ENCODE measurements around the gene PAQR6. TPM values are rescaled to one million over a fixed set of nuclear protein-coding genes. Genes with fewer than 3 reads are reported as not detected.

The PAQR6 gene, protein sequence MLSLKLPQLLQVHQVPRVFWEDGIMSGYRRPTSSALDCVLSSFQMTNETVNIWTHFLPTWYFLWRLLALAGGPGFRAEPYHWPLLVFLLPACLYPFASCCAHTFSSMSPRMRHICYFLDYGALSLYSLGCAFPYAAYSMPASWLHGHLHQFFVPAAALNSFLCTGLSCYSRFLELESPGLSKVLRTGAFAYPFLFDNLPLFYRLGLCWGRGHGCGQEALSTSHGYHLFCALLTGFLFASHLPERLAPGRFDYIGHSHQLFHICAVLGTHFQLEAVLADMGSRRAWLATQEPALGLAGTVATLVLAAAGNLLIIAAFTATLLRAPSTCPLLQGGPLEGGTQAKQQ
- total RNA-seq (2014; rRNA removed): 6.6 and 7.2 TPM in 2 replicates
- Bru-seq, nascent RNA: percentile 67 among the genes with signal in this experiment
- percentile 82 among the genes with signal in this experiment for BruChase-seq, experiment 1, labeled RNA remaining after a 6-hour chase
- percentile 72 among the genes with signal in this experiment for BruChase-seq, experiment 2, labeled RNA remaining after a 2-hour chase
- long read RNA-seq, partial matches to known transcripts: 6 of 13 reads
- long read RNA-seq, other reads (novel, unspliced or antisense): 7 of 13 reads

DNA sequence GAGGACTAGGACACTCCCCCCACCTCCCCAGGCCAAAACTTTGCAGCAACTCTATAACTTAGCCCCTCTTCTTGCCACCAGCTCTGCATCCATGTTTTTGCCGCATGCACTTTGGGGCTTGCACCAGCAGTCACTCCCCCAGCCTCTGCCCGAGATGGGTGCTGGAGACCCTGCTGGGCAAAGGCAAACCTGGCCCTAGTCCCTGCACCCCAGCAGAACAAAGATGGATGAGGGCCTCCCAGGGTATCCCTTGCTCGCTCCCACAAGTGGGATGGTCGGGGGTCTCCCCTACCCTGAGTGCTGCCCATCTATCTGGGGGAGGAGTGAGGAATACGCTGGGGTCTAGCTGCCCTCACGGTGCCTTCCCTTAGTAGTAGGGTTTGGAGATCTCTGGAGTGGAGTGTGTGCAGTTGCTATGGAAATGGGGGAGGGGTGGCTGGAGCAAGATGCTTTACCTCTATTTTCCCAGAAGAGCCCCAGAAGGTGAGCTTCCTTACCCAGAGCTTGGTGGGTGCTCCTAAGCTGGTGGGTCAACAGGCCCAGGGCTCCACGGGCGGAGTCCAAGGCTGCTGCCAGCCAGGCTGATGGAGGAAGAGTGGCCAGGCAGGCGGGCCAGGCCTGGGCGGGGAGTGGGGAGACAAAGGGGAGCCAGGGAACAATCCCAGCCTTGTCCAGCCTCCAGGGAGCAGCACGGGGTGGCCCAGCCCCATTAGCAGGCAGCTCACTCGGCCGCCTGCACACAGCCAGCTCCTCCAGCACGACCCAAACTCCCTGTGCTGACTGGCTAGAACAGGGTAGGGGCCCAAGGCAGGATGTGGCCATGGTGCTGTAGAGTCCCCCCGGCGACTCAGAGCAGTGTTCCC is at the start of gene PAQR6:
Gene PAQR6, minus strand, starts transcription at position 597 of the 863 bp plus-strand sequence. CDS start 1,325 bp downstream, outside the sequence.
- H3F3A ChIP-seq (ENCODE audit: low read length, unreplicated experiment): peaks cover 2% of the 10 kb centered on the region
- no peaks in the 10 kb centered on the region for H3K4me1 ChIP-seq (ENCODE audit: insufficient read depth, low read length)
- H3K9me2 ChIP-seq (replicated peaks; ENCODE audit: low read length): no peaks in the 10 kb centered on the region
- H3K4me3 ChIP-seq (ENCODE audit: low read length): no peak within 1 kb of the TSS
- H3K9ac ChIP-seq (ENCODE audit: low read length): no peak within 1 kb of the TSS
- peaks cover 36% of the 10 kb centered on the region for H3K36me3 ChIP-seq (ENCODE audit: low read depth, low read length)
- no peaks in the 10 kb centered on the region for H4K20me1 ChIP-seq (ENCODE audit: low read length)
- ChIA-PET POLR2A (ENCODE audit: unreplicated experiment) (interaction anchor here (0.5 to 0.7 kb wide), 2 partner anchors 15 to 24 kb away, joined by 3 to 6 read pairs; no protein-coding TSS in a partner anchor), CTCF (no interaction called here)
- intact Hi-C loops (cut with micrococcal nuclease): no loop called here
- H3K9me3 ChIP-seq (ENCODE audit: low read length): no peaks in the 10 kb centered on the region
- BruUV-seq (replicated peaks): no TSS peak
- TF ChIP-seq, protein P1, sequence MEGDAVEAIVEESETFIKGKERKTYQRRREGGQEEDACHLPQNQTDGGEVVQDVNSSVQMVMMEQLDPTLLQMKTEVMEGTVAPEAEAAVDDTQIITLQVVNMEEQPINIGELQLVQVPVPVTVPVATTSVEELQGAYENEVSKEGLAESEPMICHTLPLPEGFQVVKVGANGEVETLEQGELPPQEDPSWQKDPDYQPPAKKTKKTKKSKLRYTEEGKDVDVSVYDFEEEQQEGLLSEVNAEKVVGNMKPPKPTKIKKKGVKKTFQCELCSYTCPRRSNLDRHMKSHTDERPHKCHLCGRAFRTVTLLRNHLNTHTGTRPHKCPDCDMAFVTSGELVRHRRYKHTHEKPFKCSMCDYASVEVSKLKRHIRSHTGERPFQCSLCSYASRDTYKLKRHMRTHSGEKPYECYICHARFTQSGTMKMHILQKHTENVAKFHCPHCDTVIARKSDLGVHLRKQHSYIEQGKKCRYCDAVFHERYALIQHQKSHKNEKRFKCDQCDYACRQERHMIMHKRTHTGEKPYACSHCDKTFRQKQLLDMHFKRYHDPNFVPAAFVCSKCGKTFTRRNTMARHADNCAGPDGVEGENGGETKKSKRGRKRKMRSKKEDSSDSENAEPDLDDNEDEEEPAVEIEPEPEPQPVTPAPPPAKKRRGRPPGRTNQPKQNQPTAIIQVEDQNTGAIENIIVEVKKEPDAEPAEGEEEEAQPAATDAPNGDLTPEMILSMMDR (conservative IDR thresholded peaks at IDR 0.05; ENCODE audit: low read depth, low read length): no peak
- H3K27ac ChIP-seq (ENCODE audit: low read length): no peak within 1 kb of the TSS
- no peaks in the 10 kb centered on the region for H3K27me3 ChIP-seq (ENCODE audit: low read length)
- no peak within 1 kb of the TSS for H3K4me2 ChIP-seq (ENCODE audit: low read length)
- ATAC-seq (peak; percentile 17), DNase-seq (no peak)
- H2AFZ ChIP-seq (ENCODE audit: low read length): no peak within 1 kb of the TSS
- no peaks in the 10 kb centered on the region for H3K79me2 ChIP-seq (ENCODE audit: low read length)

DNA sequence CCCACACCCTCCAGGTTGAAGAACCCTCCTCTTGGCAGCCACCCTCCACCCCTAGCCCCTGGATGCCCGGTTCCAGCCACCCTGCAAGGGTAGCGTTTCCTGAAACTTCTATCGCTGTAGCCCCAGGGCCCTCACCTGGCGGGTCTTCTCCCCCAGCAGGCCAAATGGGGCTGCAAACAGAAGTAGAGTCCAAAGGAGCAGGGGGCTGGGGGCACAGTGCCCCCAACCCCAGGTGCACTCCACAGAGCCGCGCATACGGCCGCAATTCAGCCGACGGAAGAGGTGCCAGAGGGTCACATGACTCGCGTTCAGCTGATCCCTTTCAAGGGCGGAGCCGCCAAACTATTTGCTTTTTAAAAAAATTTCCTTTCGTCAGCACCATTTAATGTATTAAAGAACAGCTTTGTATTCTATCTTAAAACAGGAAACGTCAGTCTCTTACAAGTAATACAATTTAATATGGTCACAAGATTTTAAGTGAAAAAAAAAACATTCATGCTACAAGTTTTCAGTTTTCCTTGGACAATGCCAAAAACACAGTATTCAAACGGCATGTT is 47.6 kb upstream of the PAQR6 start, which contains the start of gene GLMP:
Gene GLMP, minus strand, starts transcription at position 289 of the 557 bp plus-strand sequence. Its CDS starts 34 bp downstream, at position 255.
- CTCF ChIA-PET: no interaction called here
- ATAC-seq (peak; percentile 23), DNase-seq (peak; percentile 69)
- H3K9me2 ChIP-seq (replicated peaks; ENCODE audit: low read length): no peaks in the 10 kb centered on the region
- peaks cover 15% of the 10 kb centered on the region; the same call in 1 of the 2 replicates for H3K4me1 ChIP-seq (ENCODE audit: insufficient read depth, low read length)
- intact Hi-C loops (cut with micrococcal nuclease): no loop called here
- POLR2A ChIA-PET (ENCODE audit: unreplicated experiment): interaction anchor here (0.7 kb wide), 2 partner anchors 13 to 21 kb away, joined by 3 to 4 read pairs; partner anchors contain the start of gene SMG5
- no peaks in the 10 kb centered on the region for H3K9me3 ChIP-seq (ENCODE audit: low read length)
- H2AFZ ChIP-seq (ENCODE audit: low read length): peak within 1 kb of the TSS; percentile 94
- BruUV-seq (replicated peaks): no TSS peak
- peak within 1 kb of the TSS; percentile 90 for H3K4me2 ChIP-seq (ENCODE audit: low read length)
- TF ChIP-seq, protein P1 (conservative IDR thresholded peaks at IDR 0.05; ENCODE audit: low read depth, low read length): no peak
- no peak for TF ChIP-seq EZH2phosphoT487 (IDR thresholded peaks at IDR 0.05; ENCODE audit: borderline replicate concordance, low read length)
- no peak for TF ChIP-seq EZH2 (IDR thresholded peaks at IDR 0.05; ENCODE audit: low read length, unreplicated experiment)
- peak within 1 kb of the TSS; percentile 73 for H3K4me3 ChIP-seq (ENCODE audit: low read length)
- H3F3A ChIP-seq (ENCODE audit: low read length, unreplicated experiment): no peaks in the 10 kb centered on the region
- H4K20me1 ChIP-seq (ENCODE audit: low read length): no peaks in the 10 kb centered on the region
- no peaks in the 10 kb centered on the region for H3K36me3 ChIP-seq (ENCODE audit: low read depth, low read length)
- H3K27ac ChIP-seq (ENCODE audit: low read length): no peak within 1 kb of the TSS
- no peaks in the 10 kb centered on the region for H3K27me3 ChIP-seq (ENCODE audit: low read length)
- H3K79me2 ChIP-seq (ENCODE audit: low read length): no peaks in the 10 kb centered on the region
- H3K9ac ChIP-seq (ENCODE audit: low read length): peak within 1 kb of the TSS; percentile 60

Data from PC-3 (cell line).